HUES48 (cell line): Measurements from ENCODE around the gene WNT2B.

Experiments
- H3K27ac ChIP-seq: one replicate; pipeline ENCODE4 v1.7.0; 2013; ENCODE audit warnings: low read depth, low read length, inconsistent platforms
- H3K27me3 ChIP-seq: 2 replicates; pipeline ENCODE4 v1.6.1; 2013; ENCODE audit warnings: mild to moderate bottlenecking, low read length; ENCODE audit not compliant: control insufficient read depth, insufficient read depth
- H3K36me3 ChIP-seq: 2 replicates; pipeline ENCODE4 v1.6.1; 2013; ENCODE audit warnings: low read length; ENCODE audit not compliant: control insufficient read depth, insufficient read depth
- H3K4me1 ChIP-seq: 2 replicates; pipeline ENCODE4 v1.6.1; 2013; ENCODE audit warnings: mild to moderate bottlenecking, low read length; ENCODE audit not compliant: control insufficient read depth, insufficient read depth
- H3K4me3 ChIP-seq: 2 replicates; pipeline ENCODE4 v1.5.1; 2013; ENCODE audit warnings: mild to moderate bottlenecking, low read depth, low read length
- H3K9ac ChIP-seq: 2 replicates; pipeline ENCODE4 v1.6.1; 2013; ENCODE audit warnings: mild to moderate bottlenecking, low read depth, low read length, moderate library complexity
- H3K9me3 ChIP-seq: 2 replicates; pipeline ENCODE4 v1.6.1; 2013; ENCODE audit warnings: low read length; ENCODE audit not compliant: control insufficient read depth, insufficient read depth

The WNT2B gene

DNA sequence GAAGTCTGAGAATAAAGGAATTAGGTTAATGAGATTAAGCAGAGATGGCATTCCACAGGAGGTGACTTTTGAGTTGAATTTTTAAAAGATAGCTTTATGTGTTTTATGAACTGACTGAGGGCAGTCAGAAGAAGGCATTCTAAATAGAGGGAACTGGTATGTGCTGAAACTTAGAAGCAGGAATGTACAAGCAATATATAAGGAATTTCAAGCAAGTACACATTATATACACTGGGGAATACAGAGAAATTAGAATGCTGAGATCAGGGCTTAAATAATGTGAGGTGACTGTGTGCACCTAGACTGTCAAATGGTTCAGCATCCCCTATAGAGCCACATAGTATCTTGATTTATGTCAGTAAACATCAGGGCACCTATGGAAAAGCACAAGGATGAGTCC lies 19.3 kb downstream of the WNT2B start:
- Histone ChIP-seq H3K4me3 (no peak overlapping the region), H3K27ac (no peak overlapping the region), H3K27me3 (no peaks in the 10 kb centered on the region), H3K9me3 (no peaks in the 10 kb centered on the region), H3K36me3 (no peaks in the 10 kb centered on the region), H3K9ac (no peak overlapping the region), H3K4me1 (peaks cover 32% of the 10 kb centered on the region)

GRCh38 chr1:112529301-112529700 lies 20.5 kb downstream of the WNT2B start:
- no peak overlapping the region for H3K27ac ChIP-seq
- peaks cover 26% of the 10 kb centered on the region for H3K4me1 ChIP-seq
- no peaks in the 10 kb centered on the region for H3K9me3 ChIP-seq
- no peaks in the 10 kb centered on the region for H3K36me3 ChIP-seq
- H3K27me3 ChIP-seq: no peaks in the 10 kb centered on the region
- H3K4me3 ChIP-seq: no peak overlapping the region
- no peak overlapping the region for H3K9ac ChIP-seq

GRCh38 chr1:112530832-112531231 lies 22.1 kb downstream of the WNT2B start:
- no peaks in the 10 kb centered on the region for H3K36me3 ChIP-seq
- H3K4me1 ChIP-seq: peaks cover 15% of the 10 kb centered on the region
- H3K27ac ChIP-seq: no peak overlapping the region
- no peaks in the 10 kb centered on the region for H3K9me3 ChIP-seq
- no peak overlapping the region for H3K4me3 ChIP-seq
- H3K9ac ChIP-seq: no peak overlapping the region
- H3K27me3 ChIP-seq: no peaks in the 10 kb centered on the region

DNA sequence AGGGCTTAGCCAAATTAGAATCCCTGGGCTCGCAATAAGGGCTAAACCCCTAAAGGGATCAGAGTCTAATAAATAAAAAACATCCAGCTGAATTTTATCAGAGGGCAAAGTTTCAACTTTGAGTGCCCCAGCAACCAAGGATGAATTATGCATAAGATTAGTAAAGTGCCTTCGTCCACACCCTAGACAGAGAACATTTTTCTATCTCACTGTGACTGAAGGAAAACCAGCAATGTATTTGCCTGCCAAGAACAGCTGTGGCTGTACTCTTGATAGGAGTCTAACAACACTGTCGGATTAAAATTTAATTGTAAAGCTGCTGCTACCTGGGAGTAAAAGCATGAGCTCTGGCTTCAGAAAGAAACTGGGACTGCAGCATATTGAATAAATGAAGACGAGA lies 23.3 kb downstream of the WNT2B start:
- H3K9me3 ChIP-seq: no peaks in the 10 kb centered on the region
- H3K36me3 ChIP-seq: no peaks in the 10 kb centered on the region
- H3K27me3 ChIP-seq: no peaks in the 10 kb centered on the region
- H3K4me3 ChIP-seq: no peak overlapping the region
- H3K4me1 ChIP-seq: peaks cover 10% of the 10 kb centered on the region
- H3K27ac ChIP-seq: no peak overlapping the region
- H3K9ac ChIP-seq: no peak overlapping the region

GRCh38 chr1:112533029-112533428 lies 24.3 kb downstream of the WNT2B start:
- no peak overlapping the region for H3K27ac ChIP-seq
- no peaks in the 10 kb centered on the region for H3K9me3 ChIP-seq
- no peaks in the 10 kb centered on the region for H3K36me3 ChIP-seq
- no peak overlapping the region for H3K9ac ChIP-seq
- H3K27me3 ChIP-seq: no peaks in the 10 kb centered on the region
- no peak overlapping the region for H3K4me3 ChIP-seq
- peaks cover under 1% of the 10 kb centered on the region; the same call in 1 of the 2 replicates for H3K4me1 ChIP-seq

- Histone ChIP-seq H3K36me3 (peaks cover 3% of the 10 kb centered on the region), H3K27me3 (no peaks in the 10 kb centered on the region), H3K4me1 (no peaks in the 10 kb centered on the region), H3K9me3 (no peaks in the 10 kb centered on the region), H3K27ac (no peak overlapping the region), H3K4me3 (no peak overlapping the region), H3K9ac (no peak overlapping the region)
Observed at GRCh38 chr1:112536561-112536960, 27.8 kb downstream of the WNT2B start.

DNA sequence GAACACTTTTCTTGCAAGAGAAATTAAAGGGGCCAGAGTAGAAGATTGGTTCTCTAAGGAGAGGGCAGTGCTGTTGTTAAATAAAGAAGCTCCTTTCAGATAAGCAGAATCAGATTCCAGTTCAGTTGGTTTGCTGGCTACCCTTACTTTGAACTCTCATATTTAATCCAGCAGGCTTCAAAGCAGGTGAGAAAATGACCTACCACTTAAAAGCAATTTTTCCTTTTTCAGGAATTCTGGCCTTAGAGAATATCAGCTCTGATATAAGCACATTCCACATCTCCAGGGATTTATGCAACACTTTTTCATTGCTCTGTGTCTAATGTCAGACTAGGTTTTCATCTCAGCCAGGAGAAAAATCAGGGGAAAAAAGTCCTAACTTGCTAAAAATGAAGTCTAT lies 28.7 kb downstream of the WNT2B start:
- no peak overlapping the region for H3K9ac ChIP-seq
- H3K36me3 ChIP-seq: peaks cover 6% of the 10 kb centered on the region
- H3K9me3 ChIP-seq: no peaks in the 10 kb centered on the region
- H3K4me1 ChIP-seq: no peaks in the 10 kb centered on the region
- H3K27ac ChIP-seq: no peak overlapping the region
- H3K4me3 ChIP-seq: no peak overlapping the region
- H3K27me3 ChIP-seq: no peaks in the 10 kb centered on the region

- Histone ChIP-seq H3K9ac (no peak overlapping the region), H3K36me3 (peaks cover 6% of the 10 kb centered on the region), H3K9me3 (no peaks in the 10 kb centered on the region), H3K4me3 (no peak overlapping the region), H3K27me3 (no peaks in the 10 kb centered on the region), H3K4me1 (no peaks in the 10 kb centered on the region), H3K27ac (no peak overlapping the region)
Observed at GRCh38 chr1:112538883-112539282, 30.1 kb downstream of the WNT2B start.

- H3K9me3 ChIP-seq: no peaks in the 10 kb centered on the region
- H3K4me1 ChIP-seq: no peaks in the 10 kb centered on the region
- H3K27ac ChIP-seq: no peak overlapping the region
- no peak overlapping the region for H3K4me3 ChIP-seq
- H3K27me3 ChIP-seq: no peaks in the 10 kb centered on the region
- no peak overlapping the region for H3K9ac ChIP-seq
- H3K36me3 ChIP-seq: peaks cover 6% of the 10 kb centered on the region
Observed at GRCh38 chr1:112540226-112540794, 31.5 kb downstream of the WNT2B start.

GRCh38 chr1:112541299-112541698 lies 32.5 kb downstream of the WNT2B start:
- H3K9me3 ChIP-seq: no peaks in the 10 kb centered on the region
- no peak overlapping the region for H3K4me3 ChIP-seq
- H3K36me3 ChIP-seq: peaks cover 6% of the 10 kb centered on the region
- no peak overlapping the region for H3K9ac ChIP-seq
- no peaks in the 10 kb centered on the region for H3K27me3 ChIP-seq
- H3K27ac ChIP-seq: no peak overlapping the region
- H3K4me1 ChIP-seq: no peaks in the 10 kb centered on the region

GRCh38 chr1:112542206-112542973 lies 33.6 kb downstream of the WNT2B start:
- H3K4me1 ChIP-seq: no peaks in the 10 kb centered on the region

More at GRCh38 chr1:112542206-112542973, 33.6 kb downstream of the WNT2B start:
- Histone ChIP-seq H3K27me3 (no peaks in the 10 kb centered on the region), H3K27ac (no peak overlapping the region), H3K4me3 (no peak overlapping the region), H3K9me3 (no peaks in the 10 kb centered on the region), H3K36me3 (peaks cover 6% of the 10 kb centered on the region), H3K9ac (no peak overlapping the region)
